PFSK-1 (cell line): ENCODE data around the gene SEPTIN2.

ENCODE experiments used
- FOXP2 ChIP-seq: optimal IDR thresholded peaks from 2 replicates; pipeline ENCODE3; 2011; ENCODE audit warnings: borderline replicate concordance, control low read depth, inconsistent platforms; ENCODE audit not compliant: insufficient read depth; ENCODE audit errors: extremely low read length, extremely low read depth
- POLR2AphosphoS5 ChIP-seq: IDR thresholded peaks from 2 replicates; pipeline ENCODE4 v1.6.1; 2012; ENCODE audit warnings: low read depth, mild to moderate bottlenecking, control low read depth, low read length, moderate library complexity
- REST ChIP-seq, 2 experiments: IDR thresholded peaks; 2 replicates each; pipeline versions ENCODE4 v1.6.1 to v1.8.0; 2011 to 2012; ENCODE audit warnings: low read depth in 2 of 2, low read length in 2 of 2, control low read depth in 1 of 2, inconsistent platforms in 1 of 2, mild to moderate bottlenecking in 1 of 2, moderate library complexity in 1 of 2; ENCODE audit not compliant: insufficient read depth in 1 of 2

DNA sequence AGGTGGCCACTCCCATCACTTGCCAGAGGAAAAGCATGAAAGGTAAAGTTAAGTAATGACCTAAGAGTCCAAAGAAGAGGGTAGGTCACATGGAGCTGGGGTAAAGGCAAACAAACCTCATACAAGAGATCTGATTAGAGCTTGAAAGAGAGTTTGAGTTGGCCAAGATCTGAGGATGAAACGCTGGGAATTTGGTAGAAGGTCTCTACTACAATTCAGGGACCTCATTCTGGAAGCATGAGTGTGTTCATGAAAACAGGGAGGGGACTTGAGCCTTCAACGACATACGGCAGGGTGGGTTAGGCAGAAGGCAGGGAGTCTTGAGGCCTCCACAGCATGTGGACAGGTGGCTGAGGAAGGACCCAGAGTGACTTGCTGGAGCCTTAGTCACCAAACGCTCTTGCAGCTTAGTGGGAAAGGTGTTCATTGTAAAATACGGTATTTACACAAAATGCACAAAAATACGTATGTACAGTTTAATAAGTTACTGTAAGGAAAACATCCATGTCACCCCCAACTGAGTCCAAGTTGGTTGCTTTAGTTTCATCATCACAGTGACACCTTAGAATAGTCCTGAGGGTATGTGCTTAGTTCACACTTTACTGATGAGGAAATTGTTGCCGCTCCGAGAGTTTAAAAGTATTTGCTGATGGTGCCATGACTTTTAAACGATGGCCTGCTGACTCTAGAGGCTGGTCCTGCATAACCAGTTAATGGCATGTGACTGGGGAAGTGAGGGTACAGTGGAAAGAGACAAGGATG, 35.3 kb downstream of the SEPTIN2 start:
- no peak for TF ChIP-seq REST (IDR thresholded peaks at IDR 0.05; ENCODE audit: insufficient read depth in 1 of 2, low read depth in 2 of 2, low read length in 2 of 2)
- no peak for TF ChIP-seq FOXP2
- TF ChIP-seq POLR2AphosphoS5 = no peak
